GM18909 (cell line): ENCODE data around the gene RAET1G.
"Not testable (repeated sequence)": the region's sequence is repeated elsewhere in the genome, so short reads cannot be mapped to it uniquely, and the experiment has no call there.

Experiments used
- ATAC-seq: cut with Tn5 transposase; IDR thresholded peaks from one replicate; pipeline ENCODE4 v1.9.1; 2021; ENCODE audit warnings: mild to moderate bottlenecking; ENCODE audit not compliant: unreplicated experiment, poor library complexity

RAET1G gene

DNA sequence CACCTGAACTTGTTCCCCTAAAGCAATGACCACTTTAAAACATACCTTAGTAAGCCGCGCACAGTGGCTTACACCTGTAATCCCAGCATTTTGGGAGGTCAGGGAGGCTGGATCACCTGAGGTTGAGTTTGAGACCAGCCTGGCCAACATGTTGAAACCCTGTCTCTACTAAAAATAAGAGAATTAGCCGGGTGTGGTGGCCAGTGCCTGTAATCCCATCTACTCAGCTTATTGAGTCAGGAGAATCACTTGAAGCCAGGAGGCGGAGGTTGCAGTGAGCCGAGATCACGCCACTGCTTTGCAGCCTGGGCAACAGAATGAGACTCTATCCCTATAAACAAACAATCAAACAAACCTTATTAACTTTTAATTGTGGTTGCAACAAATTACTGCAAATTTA, 23.4 kb downstream of the RAET1G start:
- no peak for ATAC-seq

GRCh38 chr6:149898966-149899365, 24.0 kb downstream of the RAET1G start:
- no peak for ATAC-seq

DNA sequence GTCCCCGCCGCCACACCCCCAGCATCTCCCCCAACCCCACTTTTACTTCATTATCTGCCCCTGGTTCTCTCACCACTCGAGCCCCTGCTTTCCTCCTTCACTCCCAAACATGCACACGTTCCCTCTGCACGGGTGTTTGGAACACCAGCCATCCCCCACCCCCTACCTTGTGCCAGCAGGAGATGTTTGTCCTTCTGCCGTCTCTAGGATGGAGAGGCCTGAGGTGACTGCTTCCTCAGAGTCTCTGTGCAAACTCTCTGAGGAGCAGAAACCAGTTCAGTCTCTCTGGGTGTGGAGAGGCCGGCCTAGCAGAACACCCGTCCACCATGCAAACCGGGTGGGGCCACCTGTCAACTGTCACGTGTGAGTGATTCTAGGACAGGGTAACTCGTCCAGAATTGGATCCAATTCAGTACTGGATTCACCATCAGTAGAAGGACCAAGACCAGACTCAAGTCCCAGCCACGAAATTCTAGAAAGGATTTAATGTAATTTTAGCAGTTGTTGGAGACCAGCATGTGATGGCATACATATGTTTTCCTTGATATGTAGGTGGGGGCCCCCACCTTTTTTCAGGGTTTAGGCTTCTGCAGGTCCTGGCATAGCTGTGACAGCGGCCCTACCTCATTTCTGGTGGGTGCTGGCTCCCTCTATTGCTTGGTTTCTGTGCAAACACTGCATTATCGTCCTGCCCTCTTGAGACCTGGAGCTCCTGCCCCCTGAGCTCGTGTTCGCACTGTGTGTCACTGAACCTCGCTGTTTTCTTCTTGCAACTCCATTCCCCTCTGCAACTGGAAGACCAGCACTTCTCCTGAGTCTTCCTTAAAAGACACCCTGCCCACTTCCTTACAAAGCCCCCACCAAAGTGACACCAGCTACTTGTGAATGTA, 24.8 kb downstream of the RAET1G start, which contains the start of gene RAET1E:
TSS of gene RAET1E (minus strand) at position 259 of the 890 bp plus-strand sequence. CDS start 7,212 bp downstream, outside the sequence.
- ATAC-seq, result no peak

GRCh38 chr6:149897015-149897697, 25.8 kb downstream of the RAET1G start:
- ATAC-seq, result no peak

GRCh38 chr6:149896491-149896890, 26.4 kb downstream of the RAET1G start:
- ATAC-seq, result no peak

- ATAC-seq, result no peak
Observed at GRCh38 chr6:149895833-149896271, 27.1 kb downstream of the RAET1G start.

DNA sequence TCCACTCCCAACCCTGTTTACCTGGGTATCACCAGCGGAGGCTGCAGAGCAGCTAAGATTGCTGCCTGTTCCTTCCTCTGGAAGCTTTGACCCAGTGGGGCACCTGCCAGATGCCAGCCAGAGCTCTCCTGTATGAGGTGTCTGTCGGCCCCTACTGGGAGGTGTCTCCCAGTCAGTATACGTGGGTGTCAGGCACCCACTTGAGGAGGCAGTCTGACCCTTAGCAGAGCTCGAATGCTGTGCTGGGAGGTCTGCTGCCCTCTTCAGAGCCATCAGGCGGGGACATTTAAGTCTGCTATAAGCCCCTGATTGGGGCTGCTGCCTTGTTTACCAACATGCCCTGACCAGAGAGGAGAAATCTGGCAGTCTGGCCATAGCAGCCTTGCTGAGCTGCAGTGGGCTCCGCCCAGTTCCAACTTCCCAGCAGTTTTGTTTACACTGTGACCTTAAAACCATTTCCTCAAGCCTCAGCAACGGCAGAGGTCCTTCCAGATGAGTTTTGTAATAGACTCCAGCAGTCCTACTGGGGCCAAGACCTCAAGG, 27.8 kb downstream of the RAET1G start:
- ATAC-seq, result no peak

DNA sequence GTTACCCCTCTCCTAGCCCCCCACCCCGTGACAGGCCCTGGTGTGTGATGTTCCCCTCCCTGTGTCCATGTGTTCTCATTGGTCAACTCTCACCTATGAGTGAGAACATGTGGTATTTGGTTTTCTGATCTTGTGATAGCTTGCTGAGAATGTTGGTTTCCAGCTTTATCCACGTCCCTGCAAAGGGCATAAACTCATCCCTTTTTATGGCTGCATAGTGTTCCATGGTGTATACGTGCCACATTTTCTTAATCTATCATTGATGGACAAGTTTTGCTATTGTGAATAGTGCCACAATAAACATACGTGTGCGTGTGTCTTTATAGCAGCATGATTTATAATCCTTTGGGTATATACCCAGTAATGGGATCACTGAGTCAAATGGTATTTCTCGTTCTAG, 31.1 kb downstream of the RAET1G start:
- not testable (repeated sequence) for ATAC-seq

GRCh38 chr6:149891259-149891658, 31.7 kb downstream of the RAET1G start:
- no peak for ATAC-seq

GRCh38 chr6:149890629-149891045, 32.3 kb downstream of the RAET1G start:
- no peak for ATAC-seq

DNA sequence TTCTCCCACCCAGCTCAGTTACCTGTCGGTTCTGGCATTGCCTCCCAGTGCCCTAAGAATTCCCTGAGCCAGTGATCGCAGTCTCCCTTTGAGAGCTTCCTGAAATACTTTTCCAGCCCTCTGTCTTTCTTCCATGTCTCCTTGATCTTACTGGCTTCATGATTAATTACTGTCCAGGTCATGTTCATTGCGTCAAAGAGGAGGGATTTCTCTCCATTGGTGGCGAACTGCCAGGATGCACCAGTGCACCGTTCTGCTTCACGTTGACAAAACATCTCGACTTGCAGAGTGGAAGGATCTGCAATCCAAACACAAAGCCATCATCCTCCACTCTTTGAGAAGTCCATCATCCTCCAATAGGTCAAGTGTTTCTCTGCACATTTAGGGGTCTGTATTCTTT, 33.6 kb downstream of the RAET1G start:
- no peak for ATAC-seq

DNA sequence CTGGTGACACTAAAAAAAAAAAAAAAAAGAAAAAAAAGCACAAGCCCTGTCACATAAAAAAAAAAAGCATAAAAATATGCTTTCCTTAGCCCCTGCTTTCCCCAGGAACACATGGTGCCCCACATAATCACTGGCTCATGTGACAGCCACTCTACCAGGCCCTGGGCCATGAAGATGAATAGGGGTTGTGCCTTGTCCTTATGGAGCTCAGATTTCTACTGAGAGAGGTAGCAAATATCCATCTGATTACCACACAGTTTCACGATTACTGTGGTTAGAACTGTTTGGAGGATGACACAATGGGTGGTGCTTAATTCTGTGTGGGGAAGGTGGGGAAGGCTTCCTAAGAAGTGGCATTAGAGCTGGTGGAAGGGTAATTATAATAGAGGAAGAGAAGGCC, 34.3 kb downstream of the RAET1G start:
- no peak for ATAC-seq

DNA sequence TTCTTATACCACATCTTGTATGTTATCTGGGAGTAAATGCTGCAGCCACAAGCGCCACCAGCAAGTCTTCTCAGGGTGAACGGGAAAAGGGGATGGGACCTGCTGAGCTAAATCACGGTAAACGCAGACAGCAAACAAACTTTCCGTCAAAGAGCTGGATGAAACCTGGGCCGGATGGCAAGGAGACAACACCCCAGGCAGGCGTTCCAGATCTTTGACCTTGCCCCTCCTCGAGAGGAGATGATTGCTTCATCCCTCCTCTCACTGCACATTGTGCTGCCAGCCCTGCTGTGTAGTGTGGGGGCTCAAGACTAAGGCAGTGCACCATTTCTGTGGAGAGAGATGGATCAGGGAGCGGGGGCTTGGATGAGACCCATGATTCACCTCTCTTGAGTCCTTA, 34.8 kb downstream of the RAET1G start:
- ATAC-seq, result no peak

DNA sequence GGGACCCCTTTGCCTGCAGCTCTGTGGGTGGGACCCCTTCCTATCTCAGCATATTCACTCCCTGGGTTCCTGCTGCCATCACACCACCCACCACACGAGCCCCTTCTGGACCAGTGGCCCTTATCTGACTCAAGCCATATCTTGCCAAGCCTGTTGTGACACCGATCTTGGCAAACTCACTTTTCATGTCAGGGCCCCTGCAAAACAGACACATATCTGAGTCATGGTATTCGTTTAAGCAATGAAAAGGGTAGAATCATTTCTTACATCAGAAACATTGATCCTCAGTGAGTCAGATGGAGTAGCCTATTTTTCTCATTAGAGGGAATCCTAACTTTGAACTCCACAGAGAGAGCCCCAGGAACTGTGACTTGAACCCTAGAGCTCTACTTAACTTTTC, 35.6 kb downstream of the RAET1G start:
- ATAC-seq, result no peak

DNA sequence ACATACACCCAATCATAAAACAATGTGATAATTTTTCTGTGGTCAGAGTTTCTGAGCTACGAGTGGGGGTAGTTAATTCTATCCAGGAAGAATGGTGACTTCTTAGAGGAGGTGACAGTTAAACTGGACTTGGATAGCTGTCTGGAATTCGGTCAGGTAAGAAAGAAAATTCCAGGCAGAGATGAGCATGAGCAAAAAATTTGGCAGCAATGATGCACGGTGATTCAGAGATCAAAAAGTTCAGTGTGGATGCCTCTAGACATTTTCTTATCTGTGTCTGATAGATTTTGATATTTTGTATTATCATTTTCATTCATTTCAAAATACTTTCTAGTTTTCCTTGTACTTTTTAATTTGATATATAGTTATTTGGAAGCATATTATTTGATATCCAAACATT, 37.0 kb downstream of the RAET1G start:
- no peak for ATAC-seq

GRCh38 chr6:149884617-149885016, 38.3 kb downstream of the RAET1G start:
- no peak for ATAC-seq

DNA sequence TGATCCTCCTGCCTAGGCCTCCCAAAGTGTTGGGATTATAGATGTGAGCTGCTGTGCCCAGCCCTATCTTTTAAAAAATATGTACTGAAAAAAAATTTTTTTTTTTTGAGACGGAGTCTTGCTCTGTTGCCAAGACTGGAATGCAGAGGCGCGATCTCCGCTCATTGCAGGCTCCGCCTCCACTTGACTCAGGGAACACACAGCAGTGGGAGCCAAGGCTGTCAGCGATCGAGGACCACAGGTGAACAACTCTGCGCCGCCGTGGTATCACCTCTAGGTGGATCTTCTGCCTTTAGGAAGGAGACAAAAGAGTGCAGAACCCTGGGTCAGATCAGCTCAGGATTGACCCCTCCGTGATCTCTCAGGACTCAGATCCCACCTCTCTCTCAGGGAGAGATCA, 38.7 kb downstream of the RAET1G start:
- ATAC-seq, result no peak

DNA sequence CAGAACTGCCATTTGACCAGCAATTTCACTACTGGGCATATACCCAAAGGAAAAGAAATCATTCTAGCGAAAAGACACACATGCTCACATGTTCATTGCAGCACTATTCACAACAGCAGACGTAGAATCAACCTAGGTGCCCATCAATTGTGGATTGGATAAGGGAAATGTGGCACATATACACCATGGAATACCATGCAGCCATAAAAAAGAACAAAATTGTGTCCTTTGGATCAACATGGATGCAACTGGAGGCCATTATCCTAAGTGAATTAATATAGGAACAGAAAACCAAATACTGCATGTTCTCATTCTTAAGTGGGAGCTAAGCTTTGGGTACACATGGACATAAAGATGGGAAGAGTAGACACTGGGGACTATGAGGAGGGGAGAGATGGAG, 41.1 kb downstream of the RAET1G start:
- no peak for ATAC-seq

- ATAC-seq, result no peak
Observed at GRCh38 chr6:149881066-149881766, 41.7 kb downstream of the RAET1G start.

GRCh38 chr6:149877659-149878058, 45.3 kb downstream of the RAET1G start:
- ATAC-seq, result no peak
